Stomach (tissue), 4 donors: ENCODE results near the gene GZF1.

Experiments
- CTCF ChIP-seq, 7 experiments: fragments of 450-650 bp in 4 of 7; fragments of 200-600 bp in 3 of 7; sonication (generic) in 3 of 7; IDR thresholded peaks; one replicate each; pipeline ENCODE4 v1.5.1; 2016 to 2019; ENCODE audit warnings: antibody characterized with exemption in 7 of 7, control low read depth in 2 of 7, mild to moderate bottlenecking in 1 of 7
- EP300 ChIP-seq: sonication (generic); formaldehyde crosslinking; IDR thresholded peaks from one replicate; pipeline ENCODE4 v1.6.1; 2017; ENCODE audit warnings: antibody characterized with exemption
- POLR2A ChIP-seq, 4 donors: fragments of 450-650 bp; IDR thresholded peaks; one replicate each; pipeline ENCODE4 v1.6.1; 2016; ENCODE audit warnings: antibody characterized with exemption in 4 of 4, control low read depth in 2 of 4, mild to moderate bottlenecking in 1 of 4, moderate library complexity in 1 of 4
- POLR2AphosphoS5 ChIP-seq, 3 donors: sonication (generic); formaldehyde crosslinking; IDR thresholded peaks; one replicate each; pipeline ENCODE4 v1.6.1; 2016; ENCODE audit warnings: antibody characterized with exemption in 3 of 3

DNA sequence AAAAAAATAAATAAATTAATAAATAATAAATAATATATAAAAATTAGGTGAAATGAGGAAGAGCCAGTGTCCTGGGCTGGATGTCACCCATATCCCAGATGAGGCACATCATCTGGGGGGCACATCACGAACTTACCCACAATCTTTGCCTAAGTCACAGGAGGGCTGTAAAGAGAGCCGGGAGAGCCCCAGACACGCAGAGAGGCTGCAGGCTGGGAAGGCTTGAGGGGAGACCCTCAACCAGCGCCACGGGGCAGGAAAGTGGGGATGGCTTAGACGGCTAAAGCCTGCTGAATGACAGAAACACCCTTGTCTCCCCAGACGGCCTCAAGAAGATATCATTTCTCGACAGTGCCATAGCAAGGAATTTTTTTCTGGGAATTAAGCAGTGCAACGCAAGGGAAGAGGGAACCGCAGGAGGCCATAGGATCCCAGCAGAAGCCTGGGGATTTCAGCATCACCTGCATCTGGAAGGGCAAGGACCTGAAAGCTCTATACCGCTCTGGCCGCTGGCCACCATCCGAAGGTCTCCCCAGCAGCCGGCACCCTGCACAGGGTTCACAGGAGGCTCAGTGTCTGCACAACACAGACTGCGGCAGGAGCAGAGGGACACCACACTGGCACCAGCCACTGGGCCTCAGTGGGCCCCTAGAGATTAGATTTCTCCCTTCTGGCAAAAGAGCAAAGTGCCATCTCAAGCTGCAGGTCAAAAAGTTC is 34.2 kb upstream of the GZF1 start:
- no peak for TF ChIP-seq CTCF (IDR thresholded peaks at IDR 0.05)
- TF ChIP-seq EP300: no peak
- no peak for TF ChIP-seq POLR2A (IDR thresholded peaks at IDR 0.05)
- no peak for TF ChIP-seq POLR2AphosphoS5 (IDR thresholded peaks at IDR 0.05)
